Astrocyte of the spinal cord (primary cell): ENCODE data around the gene B3GLCT.

ENCODE experiments used
- DNase-seq: peaks from one replicate; pipeline ENCODE4 v3.0.0; 2011; ENCODE audit warnings: low read depth, low spot score
- H3K4me3 ChIP-seq: 2 replicates; pipeline ENCODE4 v1.5.1; 2011; ENCODE audit warnings: low read depth, mild to moderate bottlenecking, low read length, moderate library complexity
- CTCF ChIP-seq: IDR thresholded peaks from 2 replicates; pipeline ENCODE4 v1.5.1; 2012; ENCODE audit warnings: low read depth, mild to moderate bottlenecking, low read length, inconsistent platforms
- in situ Hi-C: cut with HindIII; loops from 2 replicates; pipeline ENCODE4 v1.10.0; 2017; ENCODE audit warnings: low sequenced_read_pairs

Gene B3GLCT

GRCh38 chr13:31207661-31208552, 8.1 kb downstream of the B3GLCT start:
- TF ChIP-seq CTCF = no peak
- no peak overlapping the region for H3K4me3 ChIP-seq
- in situ Hi-C loops = no loop called here
- peak; percentile 72 for DNase-seq

GRCh38 chr13:31208559-31209122, 8.9 kb downstream of the B3GLCT start:
- TF ChIP-seq CTCF = no peak
- in situ Hi-C loops = no loop called here

DNA sequence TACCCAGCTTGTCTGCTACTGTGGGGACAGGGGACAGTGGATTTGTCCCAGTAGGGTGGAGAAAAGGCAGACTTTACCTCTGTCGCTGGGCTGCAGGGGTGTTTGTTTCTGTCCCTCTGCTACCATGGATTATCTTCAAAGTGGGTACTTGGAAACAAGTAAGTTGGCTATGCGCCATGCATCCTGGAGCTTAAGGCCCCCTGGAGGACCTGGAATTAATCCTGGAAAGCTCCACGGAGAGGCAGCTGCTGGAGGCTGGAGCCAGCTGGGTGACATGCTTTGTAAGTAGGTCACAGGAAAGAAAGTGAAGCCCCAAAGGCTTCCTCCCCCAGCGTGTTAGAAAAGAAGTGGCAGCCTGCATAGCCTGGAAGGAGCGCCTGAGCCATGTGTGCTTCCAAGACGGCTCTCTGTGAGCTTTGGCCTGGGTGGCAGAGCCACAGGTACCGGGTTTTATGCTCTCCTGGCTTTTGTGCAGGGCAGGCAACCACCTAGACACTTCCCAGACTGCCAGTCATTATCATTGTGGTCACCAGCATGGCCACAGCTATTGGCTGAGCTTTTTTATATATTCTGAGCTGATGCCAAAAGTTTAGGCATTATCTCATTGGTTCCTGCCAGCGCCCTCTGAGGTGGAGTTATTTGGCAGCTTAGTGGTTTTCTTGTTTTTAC, 9.5 kb downstream of the B3GLCT start:
- DNase-seq = peak; percentile 63
- in situ Hi-C loops = no loop called here
- TF ChIP-seq CTCF = no peak
- no peak overlapping the region for H3K4me3 ChIP-seq

More at GRCh38 chr13:31208559-31209122, 8.9 kb downstream of the B3GLCT start:
- H3K4me3 ChIP-seq = no peak overlapping the region
- DNase-seq = no peak

GRCh38 chr13:31209841-31210210, 10.1 kb downstream of the B3GLCT start:
- in situ Hi-C loops = no loop called here
- TF ChIP-seq CTCF = no peak
- no peak for DNase-seq
- H3K4me3 ChIP-seq = no peak overlapping the region

- no peak for DNase-seq
- in situ Hi-C loops = no loop called here
Measured at GRCh38 chr13:31213651-31214289, 14.0 kb downstream of the B3GLCT start.

More at GRCh38 chr13:31213651-31214289, 14.0 kb downstream of the B3GLCT start:
- no peak for TF ChIP-seq CTCF
- H3K4me3 ChIP-seq = no peak overlapping the region
